Stimulated activated CD8-positive, alpha-beta memory T cell treated with anti-CD3 and anti-CD28 coated beads, Interleukin-2, amount 100 ng/mL, for 48 hours (primary cell): Measurements from ENCODE around the gene GPD2.

Experiments
- DNase-seq, 2 donors: peaks; one replicate each; pipeline ENCODE4 v3.0.0-alpha.2; 2020; ENCODE audit warnings: low read depth in 2 of 2

Gene GPD2

GRCh38 chr2:156436497-156437085 lies 412 bp downstream of the GPD2 start:
- DNase-seq = no peak

- no peak for DNase-seq
These were observed 1.2 kb downstream of the GPD2 start for GRCh38 chr2:156437272-156437930.

DNA sequence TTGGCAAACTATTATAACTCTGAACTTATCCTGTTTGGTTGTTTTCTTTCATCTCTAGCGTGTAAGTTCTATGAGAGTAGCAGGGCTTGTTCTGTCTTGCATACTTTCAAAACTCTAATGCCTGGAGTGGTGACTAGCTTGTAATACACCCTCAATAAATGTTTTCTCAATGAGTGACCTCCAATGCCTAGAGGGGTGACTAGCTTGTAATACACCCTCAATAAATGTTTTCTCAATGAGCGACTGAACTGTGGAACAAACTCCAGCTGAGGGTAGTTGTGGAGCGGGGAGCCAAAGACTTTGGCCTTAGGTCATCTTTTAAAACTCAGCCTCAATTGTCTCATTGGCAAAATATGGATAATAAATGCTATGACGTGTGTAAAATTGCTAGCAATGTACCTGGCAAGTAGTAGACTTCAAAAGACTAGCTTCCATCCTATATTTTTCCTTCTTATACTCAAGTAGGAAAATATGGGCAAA lies 1.8 kb downstream of the GPD2 start:
- DNase-seq = no peak

DNA sequence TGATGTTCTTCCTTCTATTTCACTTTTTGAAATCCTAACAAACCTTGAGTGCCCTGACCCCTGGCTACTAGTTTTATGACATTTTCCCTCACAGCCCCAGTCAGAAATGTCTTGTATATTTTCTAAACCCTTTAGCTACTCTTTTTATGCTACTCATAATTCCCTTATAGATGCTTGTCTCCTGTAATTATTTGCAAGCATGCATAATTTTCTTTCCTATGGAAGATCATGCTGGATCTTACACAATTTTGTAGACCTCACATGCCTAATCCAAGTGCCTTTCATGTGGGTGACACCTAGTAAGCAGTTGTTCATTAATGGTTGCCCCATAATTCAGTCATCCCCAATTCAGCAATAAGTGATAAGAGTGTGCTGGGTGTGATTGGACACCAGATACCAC lies 6.9 kb downstream of the GPD2 start:
- no peak for DNase-seq

- DNase-seq = no peak
These were observed 9.4 kb downstream of the GPD2 start for GRCh38 chr2:156445296-156446220.

DNA sequence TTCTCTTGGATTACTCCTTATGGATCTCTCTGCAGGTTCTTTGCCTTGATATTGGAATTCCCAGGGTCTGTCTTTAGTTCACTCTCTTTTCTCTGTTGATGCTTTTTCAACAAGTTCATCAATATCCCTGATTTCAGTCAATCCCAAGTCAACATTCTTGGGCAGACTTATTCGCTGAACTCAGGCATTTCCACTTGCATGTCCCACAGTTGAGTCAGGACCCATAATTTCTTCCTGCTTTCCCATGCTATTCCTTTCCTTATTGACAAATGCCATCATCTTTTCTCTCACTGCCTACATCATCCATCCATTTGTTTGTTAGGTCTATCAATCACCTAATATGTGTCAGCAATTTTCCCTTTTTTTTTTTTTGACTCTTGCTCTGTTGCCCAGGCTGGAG lies 11.6 kb downstream of the GPD2 start:
- no peak for DNase-seq

- no peak for DNase-seq
These were observed 12.6 kb downstream of the GPD2 start for GRCh38 chr2:156448766-156449165.

GRCh38 chr2:156452971-156453370 lies 16.8 kb downstream of the GPD2 start:
- no peak for DNase-seq

DNA sequence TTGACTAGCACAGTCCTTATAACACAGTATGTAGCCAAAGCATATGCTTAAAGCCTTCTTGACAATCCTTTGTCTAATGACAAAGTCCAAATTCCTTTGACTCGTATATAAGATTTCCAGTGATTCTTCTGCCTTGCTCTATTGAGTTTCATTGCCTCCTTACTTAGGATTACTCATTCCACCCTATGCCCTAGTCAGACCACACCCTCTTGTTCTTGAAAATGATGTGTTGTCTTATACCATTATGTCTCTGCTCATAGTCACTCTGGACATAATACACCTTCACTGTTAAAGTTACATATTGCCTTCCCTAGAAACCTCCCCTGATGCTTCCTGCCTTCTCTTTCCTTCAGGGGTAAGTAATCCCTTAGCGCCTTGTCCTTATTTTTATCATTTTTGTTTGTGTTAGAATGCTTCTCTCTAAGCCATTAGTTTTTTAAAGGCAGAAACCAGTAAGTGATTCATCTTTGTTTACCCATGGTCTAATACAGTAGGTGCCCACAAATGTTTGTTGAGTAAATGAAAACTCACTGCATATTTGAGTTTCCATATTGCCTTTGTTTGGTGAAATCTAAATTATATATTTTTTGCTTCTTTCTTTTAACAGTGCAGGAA lies 19.3 kb downstream of the GPD2 start:
- DNase-seq = no peak

- DNase-seq = no peak
These were observed 20.4 kb downstream of the GPD2 start for GRCh38 chr2:156456616-156457015.

- no peak for DNase-seq
These were observed 21.6 kb downstream of the GPD2 start for GRCh38 chr2:156457523-156458517.

GRCh38 chr2:156459720-156460119 lies 23.5 kb downstream of the GPD2 start:
- DNase-seq = no peak

GRCh38 chr2:156464106-156464505 lies 27.9 kb downstream of the GPD2 start:
- no peak for DNase-seq

DNA sequence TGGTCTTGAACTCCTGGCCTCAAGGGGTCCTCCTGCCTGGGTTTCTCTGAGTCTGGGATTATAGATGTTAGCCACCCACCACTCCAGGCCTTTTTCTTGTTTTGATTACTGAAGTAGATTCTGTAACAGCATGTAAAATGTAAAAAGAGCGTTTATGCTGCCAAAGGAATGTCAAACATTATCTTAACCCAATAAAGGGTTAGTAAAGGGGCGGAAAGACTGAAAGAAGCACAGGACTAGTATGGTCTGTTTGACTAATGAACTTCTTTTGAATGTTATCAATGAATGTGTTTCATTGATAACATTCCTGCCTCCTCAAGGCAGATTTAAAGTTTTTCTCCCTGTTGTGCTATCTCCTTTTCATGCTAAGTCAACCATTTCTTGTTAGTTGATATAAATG lies 29.4 kb downstream of the GPD2 start:
- DNase-seq = no peak

- no peak for DNase-seq
These were observed 30.7 kb downstream of the GPD2 start for GRCh38 chr2:156466739-156467405.

GRCh38 chr2:156470975-156471583 lies 34.9 kb downstream of the GPD2 start:
- no peak for DNase-seq

DNA sequence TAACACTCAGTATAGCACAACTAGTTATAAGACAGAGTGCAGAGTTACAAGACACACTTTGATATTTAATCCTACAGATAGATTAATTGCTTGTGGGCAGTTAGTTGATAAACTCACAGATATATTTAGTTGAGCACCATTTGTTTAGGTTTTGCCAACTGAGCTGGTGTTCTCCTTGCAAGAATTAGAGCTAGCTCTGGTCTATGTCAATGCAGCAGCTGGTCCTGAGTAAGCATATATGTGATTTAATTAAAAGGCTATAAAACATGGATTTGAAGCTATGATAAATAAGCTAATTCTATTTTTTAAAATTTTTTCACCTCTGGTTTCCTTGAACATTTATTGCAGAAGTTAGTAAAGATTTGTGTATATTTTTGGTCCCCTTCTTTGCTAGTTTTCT lies 35.6 kb downstream of the GPD2 start:
- DNase-seq = no peak

- DNase-seq = no peak
These were observed 36.5 kb downstream of the GPD2 start for GRCh38 chr2:156472686-156473085.

- no peak for DNase-seq
These were observed 37.3 kb downstream of the GPD2 start for GRCh38 chr2:156473445-156473844.

DNA sequence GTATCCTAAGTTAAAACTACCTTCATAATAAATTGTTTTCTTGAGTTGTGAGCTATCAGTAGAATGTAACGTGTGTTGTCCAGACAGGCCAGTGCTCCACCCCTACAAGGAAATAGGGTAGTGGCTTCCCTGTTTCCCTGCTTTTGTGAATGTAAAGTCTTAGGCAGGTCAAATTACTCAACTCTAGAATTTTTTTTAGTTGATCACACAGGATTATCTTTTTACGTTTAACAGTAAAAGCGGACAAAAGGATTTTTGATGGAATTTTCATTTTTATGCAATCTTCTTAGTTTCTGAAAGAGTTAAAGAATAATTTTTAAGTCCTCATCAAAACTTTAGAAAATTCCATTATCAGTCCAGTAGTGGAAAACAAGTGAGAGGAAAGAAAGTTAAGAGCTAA lies 38.2 kb downstream of the GPD2 start:
- DNase-seq = no peak
